HuH-7.5 (cell line): Measurements from ENCODE around the gene GPC5.
"Not testable (repeated sequence)": the region's sequence is repeated elsewhere in the genome, so short reads cannot be mapped to it uniquely, and the experiment has no call there.

Experiments
- DNase-seq: peaks from one replicate; pipeline ENCODE4 v3.0.0; 2011; ENCODE audit warnings: low spot score

Gene GPC5

DNA sequence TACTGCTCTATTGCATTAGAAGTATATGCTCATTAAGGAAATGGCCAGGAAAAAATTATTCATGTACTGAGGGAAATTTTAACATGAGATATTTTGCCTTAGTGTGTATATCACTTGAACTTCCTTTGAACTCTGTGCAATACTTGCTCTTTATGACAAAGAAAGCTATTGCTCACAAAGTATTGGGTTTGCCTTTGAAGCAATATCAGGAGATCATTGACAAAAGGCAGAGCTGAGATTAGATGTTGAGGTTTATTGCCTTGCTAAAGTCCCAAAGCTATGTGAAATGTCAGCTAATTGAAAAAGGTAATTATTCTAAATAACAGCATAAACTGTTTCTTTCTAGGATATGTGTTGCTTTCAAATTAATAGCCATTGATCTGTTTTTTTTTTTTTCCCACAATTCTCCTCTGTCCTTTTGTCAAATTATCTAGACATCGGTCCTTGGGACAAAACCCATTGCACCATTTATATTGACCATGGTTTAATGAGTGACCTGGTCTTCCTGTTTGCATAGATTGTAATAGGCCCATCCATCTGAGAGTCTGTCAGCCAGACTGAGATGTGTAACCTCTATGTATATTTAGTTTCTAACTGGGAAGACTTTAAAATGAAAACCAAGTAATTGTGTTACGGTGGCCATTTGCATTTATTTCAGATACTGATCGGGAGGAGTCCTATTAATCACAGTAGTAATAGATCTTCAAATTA is 1075.5 kb downstream of the GPC5 start:
- peak; percentile 1 for DNase-seq

DNA sequence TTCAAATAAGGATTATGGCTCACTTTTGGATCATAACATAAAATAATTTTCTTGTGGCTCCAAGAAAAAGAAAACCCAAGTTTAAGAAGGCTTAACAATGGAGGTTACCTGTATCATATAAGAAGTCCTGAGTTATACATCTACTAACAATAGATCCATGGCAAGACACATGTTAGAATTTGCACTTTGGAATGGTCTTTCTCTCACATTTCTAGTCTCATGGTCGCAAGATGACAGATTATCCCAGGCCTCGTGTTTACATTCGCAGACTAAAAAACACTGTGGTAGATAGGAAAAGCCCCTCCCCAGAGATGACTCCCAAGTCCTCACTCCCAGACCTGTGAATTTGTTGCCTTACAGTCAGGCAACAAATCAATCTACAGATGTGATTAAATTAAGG is 1082.0 kb downstream of the GPC5 start:
- no peak for DNase-seq

DNA sequence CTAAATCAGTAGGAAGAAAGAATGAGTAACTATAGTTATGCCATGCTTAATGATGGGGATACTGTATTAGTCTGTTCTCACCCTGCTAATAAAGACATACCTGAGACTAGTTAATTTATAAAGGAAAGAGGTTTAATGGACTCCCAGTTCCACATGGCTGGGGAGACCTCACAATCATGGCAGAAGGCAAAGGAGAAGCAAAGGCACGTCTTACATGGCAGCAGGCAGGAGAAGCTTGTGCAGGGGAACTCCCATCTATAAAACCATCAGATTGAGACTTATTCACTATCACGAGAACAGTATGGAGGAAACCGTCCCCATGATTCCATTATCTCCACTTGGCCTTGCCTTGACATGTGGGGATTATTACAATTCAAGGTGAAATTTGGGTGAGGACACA is 1084.4 kb downstream of the GPC5 start:
- DNase-seq: not testable (repeated sequence)

DNA sequence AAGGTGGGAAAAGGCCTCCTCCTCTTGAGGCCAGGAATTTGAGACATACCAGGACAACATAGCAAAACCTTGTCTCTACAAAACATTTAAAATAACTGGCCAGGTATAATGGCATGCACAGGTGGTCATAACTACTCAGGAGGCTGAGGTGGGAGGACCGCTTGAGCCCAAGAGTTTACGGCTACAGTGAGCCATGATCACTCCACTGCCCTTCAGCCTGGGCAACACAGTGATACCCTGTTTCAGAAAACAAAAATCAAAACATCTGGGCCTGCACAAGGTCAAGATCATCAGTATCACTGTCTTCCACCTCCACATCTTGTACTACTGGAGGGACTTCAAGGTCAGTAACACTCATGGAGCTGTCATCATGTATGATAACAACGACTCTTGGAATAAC is 1085.5 kb downstream of the GPC5 start:
- DNase-seq: no peak

DNA sequence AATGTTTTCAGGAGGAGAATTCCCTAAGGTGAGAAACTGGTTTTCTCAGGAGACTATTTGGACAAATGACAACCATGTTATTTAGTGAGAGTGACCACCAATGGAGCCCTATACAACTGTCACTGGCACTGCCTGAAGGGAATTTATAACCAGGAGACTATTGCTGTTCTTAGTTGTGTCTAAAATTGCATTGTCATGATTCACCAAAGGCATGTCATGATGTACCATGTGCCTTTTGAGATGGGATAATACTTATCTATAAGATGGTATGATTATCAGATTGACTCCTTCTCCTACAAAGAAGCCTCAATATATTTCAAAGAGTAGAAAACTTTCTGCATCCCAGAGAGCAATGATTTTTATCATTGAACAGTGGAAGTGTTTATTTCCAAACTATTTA is 1088.8 kb downstream of the GPC5 start:
- DNase-seq: no peak

DNA sequence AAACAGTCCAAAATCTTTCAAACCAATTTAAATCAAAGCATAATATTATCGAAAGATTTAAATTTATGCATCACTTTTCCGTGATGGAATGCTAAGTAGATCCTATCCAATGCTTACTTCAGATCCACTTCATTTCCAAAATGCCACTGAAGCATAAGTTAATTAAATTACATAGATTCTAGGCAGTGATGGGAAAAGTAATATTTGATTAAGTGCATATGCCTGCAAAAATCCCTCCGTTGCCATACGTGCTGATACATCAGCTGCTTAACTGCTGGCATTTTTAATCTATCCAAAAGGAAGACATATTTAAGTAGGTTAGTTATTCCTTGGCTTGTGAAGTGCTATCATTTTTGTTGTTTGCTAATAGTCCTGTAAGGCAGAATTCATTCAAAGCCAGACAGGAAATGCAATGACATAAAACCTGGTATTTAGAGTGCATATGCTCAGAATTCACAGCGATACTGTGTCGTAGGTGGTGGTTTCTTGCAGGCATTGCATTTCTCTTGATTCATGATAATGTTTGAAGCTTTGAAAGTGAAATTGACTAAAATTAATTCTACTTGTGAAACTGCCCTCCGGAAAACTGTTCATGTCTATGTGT is 1089.9 kb downstream of the GPC5 start:
- no peak for DNase-seq

DNA sequence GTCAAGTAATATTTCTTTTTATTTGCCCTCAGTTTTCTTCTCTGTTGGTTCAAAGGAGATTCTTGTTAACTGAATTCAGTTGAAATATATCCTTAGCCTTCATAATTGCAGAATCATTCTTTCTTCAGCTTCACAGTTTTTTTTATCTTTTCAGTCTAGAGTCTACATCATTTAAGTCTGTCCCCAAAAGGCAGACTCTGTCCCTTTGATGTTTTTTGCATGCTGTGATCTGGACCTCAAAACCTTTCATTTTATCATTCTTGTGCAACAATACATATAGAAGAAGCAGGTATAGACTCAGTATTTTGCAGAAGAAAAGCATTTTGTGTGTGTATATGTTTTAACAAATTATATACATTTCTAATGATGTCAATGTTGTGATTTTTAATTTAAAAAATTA is 1093.4 kb downstream of the GPC5 start:
- no peak for DNase-seq

DNA sequence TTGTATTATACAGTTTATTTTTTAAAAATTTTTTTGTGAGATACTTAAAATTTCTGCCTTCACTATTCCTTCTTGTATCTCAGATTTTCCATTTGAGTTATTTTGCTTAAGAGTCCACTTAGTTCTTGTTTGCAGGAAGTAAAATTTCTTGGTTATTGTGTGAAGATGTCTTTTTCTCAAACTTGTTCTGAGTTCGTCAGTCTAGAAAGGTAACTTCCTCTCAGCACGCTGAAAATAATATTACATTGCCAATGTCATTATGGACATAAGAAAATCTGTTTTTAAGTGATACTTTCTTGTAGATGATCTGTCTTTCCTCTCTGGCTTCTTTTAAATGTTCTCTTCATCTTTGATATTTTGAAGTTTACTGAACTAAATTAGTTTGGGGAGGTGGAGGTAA is 1096.5 kb downstream of the GPC5 start:
- no peak for DNase-seq

DNA sequence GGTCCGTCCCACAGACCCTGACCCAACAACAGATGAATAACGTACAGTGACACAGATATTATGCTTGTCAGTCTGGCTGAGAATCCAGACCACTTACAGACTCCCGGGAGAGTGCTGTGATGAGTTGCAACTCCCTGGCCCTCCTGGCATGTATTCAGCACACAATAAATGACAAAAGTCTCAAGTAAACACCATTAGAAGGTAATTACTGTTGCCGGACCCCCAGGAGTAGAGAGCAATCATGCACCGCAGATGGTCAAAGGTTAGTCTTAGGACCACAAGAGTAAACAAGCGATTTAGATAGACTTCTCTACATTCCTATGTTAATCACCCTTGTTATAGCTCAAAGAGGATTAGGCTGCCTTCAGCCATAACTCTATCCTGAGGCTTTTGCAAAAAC is 1101.8 kb downstream of the GPC5 start:
- DNase-seq: no peak

DNA sequence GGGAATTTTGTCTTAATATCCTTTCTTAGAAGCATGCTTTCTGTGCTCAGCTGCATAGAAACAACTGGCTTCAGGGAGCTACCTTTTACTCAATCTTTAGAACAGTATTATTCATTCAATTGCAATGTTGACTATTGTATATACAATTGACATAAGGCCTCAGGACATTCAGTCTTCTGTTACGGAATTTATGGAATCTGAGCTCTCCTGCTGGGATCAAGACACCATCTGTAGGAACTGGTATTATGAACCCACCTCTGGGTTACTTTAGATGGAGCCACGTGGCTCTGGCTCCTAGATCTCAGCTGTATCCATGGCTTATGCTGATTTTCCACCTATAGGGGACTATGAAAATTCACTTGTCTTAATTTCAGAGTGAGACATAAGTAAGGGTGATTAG is 1112.0 kb downstream of the GPC5 start:
- no peak for DNase-seq

DNA sequence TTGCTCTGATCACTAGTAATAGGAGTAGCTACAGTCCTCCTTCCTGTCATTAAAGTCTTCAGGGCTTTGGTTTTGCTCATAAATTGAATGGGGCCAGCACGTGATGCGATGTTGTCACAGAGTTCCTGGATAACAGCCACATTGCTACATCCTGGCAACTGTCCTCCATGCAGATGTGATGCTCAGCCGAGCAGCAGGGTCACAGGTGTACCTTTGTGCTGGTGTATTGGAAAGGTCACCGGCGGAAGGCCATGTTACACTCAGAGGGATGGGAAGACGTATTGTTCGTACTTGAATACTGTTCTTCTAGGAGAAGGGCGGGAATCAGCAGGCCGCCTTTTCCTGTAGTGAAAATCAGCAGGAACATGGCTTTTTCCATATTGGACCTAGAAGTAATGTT is 1114.4 kb downstream of the GPC5 start:
- DNase-seq: no peak

DNA sequence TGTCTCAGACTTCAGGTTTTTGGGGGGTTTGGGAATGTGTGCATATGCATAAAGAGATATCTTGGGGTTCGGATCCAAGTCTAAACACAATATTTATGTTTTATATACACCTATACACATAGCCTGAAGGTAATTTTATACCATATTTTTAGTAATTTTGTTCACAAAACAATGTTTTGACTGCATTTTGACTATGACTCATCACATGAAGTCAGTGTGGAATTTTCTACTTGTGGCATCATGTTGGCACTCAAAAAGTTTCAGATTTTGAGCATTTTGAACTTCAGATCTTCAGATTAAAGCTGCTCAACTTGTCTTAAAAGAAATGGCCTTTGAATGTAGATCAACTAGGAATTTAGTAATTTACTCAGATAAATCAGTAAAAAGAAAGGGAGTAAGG is 1115.3 kb downstream of the GPC5 start:
- no peak for DNase-seq

DNA sequence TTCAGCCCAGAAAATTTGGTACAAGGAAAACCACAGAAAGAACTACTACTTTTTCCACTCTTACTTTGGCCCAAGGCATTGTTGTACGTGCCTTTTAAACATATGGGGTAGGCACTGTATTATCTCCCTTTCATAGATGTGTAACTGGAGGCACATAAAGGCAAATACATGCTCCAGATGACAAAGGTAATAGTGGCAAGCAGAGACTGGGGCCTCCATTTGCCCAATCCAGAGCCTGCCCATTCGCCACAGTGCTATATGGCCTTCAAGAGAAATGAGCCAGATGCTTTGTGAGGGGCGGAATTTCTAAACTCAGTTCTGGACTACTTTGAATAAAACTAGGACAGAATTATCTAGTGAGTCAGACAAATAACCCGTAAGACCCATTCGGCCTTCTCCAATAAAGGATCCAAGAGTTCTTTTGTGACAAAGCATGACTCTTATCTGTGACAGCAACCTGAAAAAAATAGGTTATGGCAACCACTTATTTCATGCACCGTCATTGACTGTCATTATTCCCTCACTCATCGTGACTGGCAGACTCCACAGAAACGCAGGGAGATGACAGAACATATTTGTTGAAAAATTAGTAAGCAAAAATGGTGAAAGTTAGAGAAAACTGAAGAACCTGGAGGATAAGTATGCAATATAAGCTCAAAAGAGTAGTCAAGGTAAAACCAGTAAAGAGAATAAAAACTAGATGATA is 1116.2 kb downstream of the GPC5 start:
- DNase-seq: no peak

DNA sequence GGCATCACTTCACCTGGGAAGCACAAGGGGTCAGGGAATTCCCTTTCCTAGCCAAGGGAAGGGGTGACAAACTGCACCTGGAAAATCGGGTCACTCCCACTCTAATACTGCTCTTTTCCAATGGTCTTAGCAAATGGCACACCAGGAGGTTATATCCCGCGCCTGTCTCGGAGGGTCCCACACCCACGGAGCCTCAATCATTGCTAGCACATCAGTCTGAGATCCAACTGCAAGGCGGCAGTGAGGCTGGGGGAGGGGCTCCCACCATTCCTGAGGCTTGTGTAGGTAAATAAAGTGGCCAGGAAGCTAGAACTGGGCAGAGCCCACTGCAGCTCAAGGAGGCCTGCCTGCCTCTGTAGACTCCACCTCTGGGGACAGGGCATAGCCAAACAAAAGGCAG is 1118.5 kb downstream of the GPC5 start:
- not testable (repeated sequence) for DNase-seq

DNA sequence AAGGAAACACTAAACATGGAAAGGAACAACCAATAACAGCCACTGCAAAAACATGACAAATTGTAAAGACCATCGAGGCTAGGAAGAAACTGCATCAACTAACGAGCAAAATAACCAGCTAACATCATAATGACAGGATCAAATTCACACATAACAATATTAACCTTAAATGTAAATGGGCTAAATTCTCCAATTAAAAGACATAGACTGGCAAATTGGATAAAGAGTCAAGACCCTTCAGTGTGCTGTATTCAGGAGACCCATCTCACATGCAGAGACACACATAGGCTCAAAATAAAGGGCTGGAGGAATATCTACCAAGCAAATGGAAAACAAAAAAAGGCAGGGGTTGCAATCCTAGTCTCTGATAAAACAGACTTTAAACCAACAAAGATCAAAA is 1120.2 kb downstream of the GPC5 start:
- DNase-seq: not testable (repeated sequence)

DNA sequence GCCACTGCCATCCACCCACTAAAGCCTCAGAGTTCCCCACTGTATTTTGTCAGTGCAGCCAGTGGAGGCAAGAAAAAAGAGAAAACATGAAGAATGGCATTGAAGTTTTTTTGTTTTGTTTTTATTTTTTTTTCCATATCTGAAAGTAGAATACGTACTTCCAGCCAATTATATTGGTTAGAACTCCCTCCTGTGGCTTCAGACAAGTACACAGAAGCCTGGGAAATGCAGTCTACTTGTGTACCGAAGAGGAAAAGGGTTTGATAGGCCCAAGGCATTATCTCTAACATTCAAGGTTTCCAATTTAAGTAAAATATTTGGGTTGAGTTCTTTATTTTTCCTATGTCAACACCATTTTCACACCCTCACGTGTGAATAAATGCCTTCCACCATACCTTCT is 1131.9 kb downstream of the GPC5 start:
- no peak for DNase-seq

DNA sequence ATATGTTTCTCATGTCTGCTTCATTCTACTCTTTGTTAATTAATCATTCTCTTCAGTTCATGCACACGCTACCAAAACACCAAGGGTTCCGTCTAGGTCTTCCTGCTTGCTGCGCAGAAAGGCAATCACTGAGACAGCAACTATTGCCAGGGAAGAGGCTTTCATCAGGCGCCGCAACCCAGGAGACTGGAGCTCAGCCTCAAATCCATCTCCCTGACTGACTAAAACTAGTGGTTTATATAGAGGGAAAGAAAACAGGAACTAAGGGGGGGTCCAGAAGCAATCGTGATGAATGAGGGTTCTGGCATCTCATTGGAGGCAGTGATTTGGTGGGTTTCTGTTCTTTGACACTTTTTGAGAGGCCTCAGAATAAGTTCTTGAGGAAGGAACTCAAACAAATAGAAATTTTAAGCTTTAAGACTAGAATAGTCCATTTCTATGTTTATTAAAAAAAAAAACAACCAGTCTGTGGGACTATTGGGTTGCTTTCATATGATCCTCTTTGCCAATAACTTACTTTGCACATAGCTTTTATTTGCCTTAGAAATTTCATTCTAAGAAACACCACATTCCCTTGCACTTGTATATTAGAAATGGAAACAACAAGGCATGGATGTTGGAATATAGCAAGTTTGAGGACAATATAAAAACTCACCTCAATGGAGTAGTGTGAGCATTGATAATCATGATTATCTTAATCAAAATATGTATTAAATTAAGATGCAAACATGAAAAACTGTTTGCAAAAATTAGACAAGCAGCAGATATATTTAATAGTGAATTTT is 1137.0 kb downstream of the GPC5 start:
- no peak for DNase-seq

DNA sequence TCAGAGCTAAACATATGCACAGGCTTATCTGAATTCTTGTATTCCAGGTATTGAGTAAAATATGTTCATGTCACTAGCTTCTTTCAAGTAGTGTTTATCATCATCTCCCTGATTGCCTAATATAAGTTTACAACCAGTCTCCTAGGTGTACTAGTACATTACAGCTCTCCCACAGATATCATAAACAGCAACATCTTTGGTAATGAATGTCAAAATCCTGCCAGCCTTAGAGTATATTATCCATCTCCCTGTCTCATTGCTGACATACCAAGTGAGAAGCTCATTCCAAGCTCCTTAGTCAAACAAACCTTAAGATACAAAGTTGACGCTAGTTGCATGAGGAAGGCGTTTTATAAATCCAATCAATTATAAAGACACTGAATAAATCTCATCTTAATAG is 1139.0 kb downstream of the GPC5 start:
- DNase-seq: no peak

DNA sequence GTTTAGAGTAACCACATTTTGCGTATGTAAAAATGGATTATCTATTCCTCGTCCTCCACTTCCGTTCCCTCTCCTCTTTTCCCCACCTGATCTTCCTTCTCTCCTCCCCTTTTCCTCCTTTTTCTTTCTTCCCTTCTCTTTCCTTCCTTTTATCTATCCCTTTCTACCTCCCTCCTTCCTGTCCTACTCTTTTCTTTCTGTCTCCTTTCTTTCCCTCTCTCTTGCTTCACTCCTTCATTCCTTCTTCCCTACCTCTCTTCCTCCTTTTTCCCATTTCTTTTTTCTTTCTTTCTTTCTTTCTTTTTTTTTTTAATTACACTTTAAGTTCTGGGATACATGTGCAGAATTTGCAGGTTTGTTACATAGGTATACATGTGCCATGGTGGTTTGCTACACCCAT is 1139.7 kb downstream of the GPC5 start:
- no peak for DNase-seq

DNA sequence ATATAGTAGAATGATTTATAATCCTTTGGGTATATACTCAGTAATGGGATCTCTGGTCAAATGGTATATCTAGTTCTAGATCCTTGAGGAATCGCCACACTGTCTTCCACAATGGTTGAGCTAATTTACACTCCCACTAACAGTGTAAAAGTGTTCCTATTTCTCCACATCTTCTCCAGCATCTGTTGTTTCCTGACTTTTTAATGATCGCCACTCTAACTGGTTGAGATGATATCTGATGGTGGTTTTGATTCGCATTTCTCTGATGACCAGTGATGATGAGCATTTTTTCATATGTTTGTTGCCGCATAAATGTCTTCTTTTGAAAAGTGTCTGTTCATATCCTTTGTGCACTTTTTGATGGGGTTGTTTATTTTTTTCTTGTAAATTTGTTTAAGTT is 1140.7 kb downstream of the GPC5 start:
- DNase-seq: not testable (repeated sequence)

DNA sequence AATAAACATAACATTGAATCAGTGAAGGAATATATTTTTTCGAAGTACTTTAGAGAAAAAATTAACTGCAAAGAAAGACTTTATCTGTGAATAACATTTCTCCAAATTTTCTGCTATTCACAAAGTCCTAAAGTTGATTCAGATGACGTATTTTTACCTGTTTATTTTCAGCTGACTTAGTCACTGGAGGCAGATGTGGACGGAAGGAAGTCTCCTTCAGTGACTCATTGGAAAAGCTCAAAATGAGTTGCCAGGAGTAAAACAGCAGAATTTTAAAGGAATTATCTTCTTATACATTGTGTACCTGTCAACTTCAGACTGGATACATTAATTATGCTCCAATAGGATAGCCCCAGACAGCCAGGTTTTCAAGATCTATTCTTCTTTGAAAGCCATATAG is 1148.8 kb downstream of the GPC5 start:
- DNase-seq: no peak

DNA sequence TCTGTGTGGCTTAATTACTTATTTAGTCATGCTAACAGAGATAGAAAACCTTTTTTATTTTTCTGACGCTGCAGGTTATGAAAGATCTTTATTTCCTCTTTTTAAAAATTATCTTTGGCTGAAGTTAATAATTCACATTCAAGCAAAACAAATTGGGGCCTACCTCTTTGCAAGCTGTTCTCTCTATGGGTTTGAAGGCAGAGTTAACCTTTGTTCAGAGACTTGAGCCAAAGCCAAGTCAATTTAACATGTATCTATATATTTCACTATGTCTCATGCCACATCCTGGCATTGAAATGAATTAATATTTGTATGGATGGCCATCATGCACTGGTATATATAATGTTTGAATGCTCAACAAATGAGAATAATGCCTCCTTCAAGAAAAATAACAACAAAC is 1150.9 kb downstream of the GPC5 start:
- DNase-seq: no peak
